ENCODE measurements around the gene EHD3. TPM values are rescaled to one million over a fixed set of nuclear protein-coding genes. Genes with fewer than 3 reads are reported as not detected.

The EHD3 gene
- total RNA-seq, 1 experiment from 2014 or later: not detected

GRCh38 chr2:31256611-31257382 lies 22.8 kb downstream of the EHD3 start:
- no peaks in the 10 kb centered on the region for H3K4me1 Mint-ChIP-seq (ENCODE audit: low read depth, unreplicated experiment)
- ChIA-PET CTCF (interaction anchor here (1.2 kb wide), 1 partner anchor 86 kb away, joined by 3 read pairs; no protein-coding TSS in a partner anchor), POLR2A (no interaction called here)
- no peak overlapping the region for H3K4me3 ChIP-seq (ENCODE audit: low read depth, low read length)
- H3K27me3 ChIP-seq (replicated peaks; ENCODE audit: control insufficient read depth, insufficient read depth, low read length): no peaks in the 10 kb centered on the region
- H3K36me3 ChIP-seq (ENCODE audit: control insufficient read depth, insufficient read depth, low read length): no peaks in the 10 kb centered on the region
- no peaks in the 10 kb centered on the region for H3K9me3 Mint-ChIP-seq (ENCODE audit: unreplicated experiment)
- H3K27ac Mint-ChIP-seq (ENCODE audit: unreplicated experiment): no peak overlapping the region
- peaks cover 2% of the 10 kb centered on the region; the same call in 1 of the 2 replicates for H3K9me3 ChIP-seq
- DNase-seq: no peak
- H3K4me3 Mint-ChIP-seq (ENCODE audit: unreplicated experiment): no peak overlapping the region
- no TSS peak for BruUV-seq (replicated peaks)
- H3K27me3 Mint-ChIP-seq (ENCODE audit: insufficient read depth, unreplicated experiment): no peaks in the 10 kb centered on the region
- TF ChIP-seq CTCF (IDR thresholded peaks at IDR 0.05; ENCODE audit: insufficient read depth in 1 of 2, low read depth in 1 of 2, low read length in 1 of 2, severe bottlenecking in 1 of 2, unreplicated experiment in 1 of 2): no peak
- no peaks in the 10 kb centered on the region for H3K36me3 Mint-ChIP-seq (ENCODE audit: insufficient read depth, unreplicated experiment)
- intact Hi-C loops (cut with micrococcal nuclease; ENCODE audit: unreplicated experiment): no loop called here
- H3K4me1 ChIP-seq: no peaks in the 10 kb centered on the region

GRCh38 chr2:31258351-31258750 lies 24.4 kb downstream of the EHD3 start:
- no peak overlapping the region for H3K27ac Mint-ChIP-seq (ENCODE audit: unreplicated experiment)
- H3K4me3 Mint-ChIP-seq (ENCODE audit: unreplicated experiment): no peak overlapping the region
- no TSS peak for BruUV-seq (replicated peaks)
- H3K4me1 Mint-ChIP-seq (ENCODE audit: low read depth, unreplicated experiment): no peaks in the 10 kb centered on the region
- CTCF ChIA-PET: no interaction called here
- POLR2A ChIA-PET: no interaction called here
- no peak for TF ChIP-seq CTCF (IDR thresholded peaks at IDR 0.05; ENCODE audit: insufficient read depth in 1 of 2, low read depth in 1 of 2, low read length in 1 of 2, severe bottlenecking in 1 of 2, unreplicated experiment in 1 of 2)
- peaks cover 2% of the 10 kb centered on the region; the same call in 1 of the 2 replicates for H3K9me3 ChIP-seq
- no peaks in the 10 kb centered on the region for H3K27me3 ChIP-seq (replicated peaks; ENCODE audit: control insufficient read depth, insufficient read depth, low read length)
- no peak for DNase-seq
- H3K9me3 Mint-ChIP-seq (ENCODE audit: unreplicated experiment): no peaks in the 10 kb centered on the region
- intact Hi-C loops (cut with micrococcal nuclease; ENCODE audit: unreplicated experiment): no loop called here
- H3K27me3 Mint-ChIP-seq (ENCODE audit: insufficient read depth, unreplicated experiment): no peaks in the 10 kb centered on the region
- no peaks in the 10 kb centered on the region for H3K36me3 Mint-ChIP-seq (ENCODE audit: insufficient read depth, unreplicated experiment)
- no peaks in the 10 kb centered on the region for H3K36me3 ChIP-seq (ENCODE audit: control insufficient read depth, insufficient read depth, low read length)
- no peak overlapping the region for H3K4me3 ChIP-seq (ENCODE audit: low read depth, low read length)
- no peaks in the 10 kb centered on the region for H3K4me1 ChIP-seq

- peaks cover 2% of the 10 kb centered on the region; the same call in 1 of the 2 replicates for H3K9me3 ChIP-seq
- Mint-ChIP-seq H3K36me3 (ENCODE audit: insufficient read depth, unreplicated experiment) (no peaks in the 10 kb centered on the region), H3K27me3 (ENCODE audit: insufficient read depth, unreplicated experiment) (no peaks in the 10 kb centered on the region), H3K4me1 (ENCODE audit: low read depth, unreplicated experiment) (no peaks in the 10 kb centered on the region), H3K4me3 (ENCODE audit: unreplicated experiment) (no peak overlapping the region), H3K9me3 (ENCODE audit: unreplicated experiment) (no peaks in the 10 kb centered on the region), H3K27ac (ENCODE audit: unreplicated experiment) (no peak overlapping the region)
- CTCF ChIA-PET: no interaction called here
- no peaks in the 10 kb centered on the region for H3K36me3 ChIP-seq (ENCODE audit: control insufficient read depth, insufficient read depth, low read length)
- no peak for DNase-seq
- no TSS peak for BruUV-seq (replicated peaks)
- no peaks in the 10 kb centered on the region for H3K4me1 ChIP-seq
- no peaks in the 10 kb centered on the region for H3K27me3 ChIP-seq (replicated peaks; ENCODE audit: control insufficient read depth, insufficient read depth, low read length)
- POLR2A ChIA-PET: no interaction called here
- intact Hi-C loops (cut with micrococcal nuclease; ENCODE audit: unreplicated experiment): no loop called here
- no peak overlapping the region for H3K4me3 ChIP-seq (ENCODE audit: low read depth, low read length)
- TF ChIP-seq CTCF (IDR thresholded peaks at IDR 0.05; ENCODE audit: insufficient read depth in 1 of 2, low read depth in 1 of 2, low read length in 1 of 2, severe bottlenecking in 1 of 2, unreplicated experiment in 1 of 2): no peak
Measured at GRCh38 chr2:31259075-31259474, 25.1 kb downstream of the EHD3 start.

Measured in Caco-2 (cell line).